Karpas-422 (cell line): ENCODE data around the gene LCN9. TPM values are rescaled to one million over a fixed set of nuclear protein-coding genes. Genes with fewer than 3 reads are reported as not detected.

ENCODE experiments used
- DNase-seq: peaks from one replicate; pipeline ENCODE4 v3.0.0-alpha.2; 2015
- H2AFZ ChIP-seq: fragments of 200-600 bp; sonication (generic); 2 replicates; pipeline ENCODE4 v1.6.1; 2014; ENCODE audit warnings: antibody characterized with exemption, low read length, mixed read lengths
- H3K27ac ChIP-seq: fragments of 200-600 bp; sonication (generic); 2 replicates; pipeline ENCODE4 v1.5.1; 2014; ENCODE audit warnings: mild to moderate bottlenecking, low read length, moderate library complexity
- H3K27me3 ChIP-seq: fragments of 200-600 bp; sonication (generic); 2 replicates; pipeline ENCODE4 v1.6.1; 2014; ENCODE audit warnings: low read length, mixed read lengths
- H3K36me3 ChIP-seq: fragments of 200-600 bp; sonication (generic); 2 replicates; pipeline ENCODE4 v1.6.1; 2014; ENCODE audit warnings: low read length, mixed read lengths; ENCODE audit not compliant: insufficient read depth
- H3K4me1 ChIP-seq: fragments of 200-600 bp; sonication (generic); 2 replicates; pipeline ENCODE4 v1.6.1; 2014; ENCODE audit warnings: mild to moderate bottlenecking, low read length, mixed read lengths
- H3K4me2 ChIP-seq: fragments of 200-600 bp; sonication (generic); 2 replicates; pipeline ENCODE4 v1.6.1; 2014; ENCODE audit warnings: low read length, low read depth, mild to moderate bottlenecking; ENCODE audit not compliant: poor library complexity, severe bottlenecking
- H3K4me3 ChIP-seq: fragments of 200-600 bp; sonication (generic); 2 replicates; pipeline ENCODE4 v1.5.1; 2014; ENCODE audit warnings: mild to moderate bottlenecking, antibody characterized with exemption, low read length, mixed read lengths
- H3K79me2 ChIP-seq: fragments of 200-600 bp; sonication (generic); 2 replicates; pipeline ENCODE4 v1.6.1; 2014; ENCODE audit warnings: mild to moderate bottlenecking, low read length, mixed read lengths
- H3K9ac ChIP-seq: fragments of 200-600 bp; sonication (generic); 2 replicates; pipeline ENCODE4 v1.6.0; 2014; ENCODE audit warnings: low read length
- H3K9me2 ChIP-seq: fragments of 200-600 bp; sonication (generic), shearing (Covaris generic); replicated peaks from 2 replicates; pipeline ENCODE4 v1.6.0; 2014; ENCODE audit warnings: mild to moderate bottlenecking, low read length, moderate library complexity; ENCODE audit not compliant: insufficient read depth
- H3K9me3 ChIP-seq: fragments of 300-700, 200-600 bp; sonication (generic); 2 replicates; pipeline ENCODE4 v1.6.1; 2014; ENCODE audit warnings: low read length, mixed read lengths
- H4K20me1 ChIP-seq: fragments of 200-600 bp; sonication (generic); 2 replicates; pipeline ENCODE4 v1.6.1; 2014; ENCODE audit warnings: mild to moderate bottlenecking, antibody characterized with exemption, low read length, low read depth; ENCODE audit not compliant: insufficient read depth
- total RNA-seq: library from RNA; depleted of rRNA; stranded (reverse); fragments of >200 nt; shearing (Covaris generic); gene quantifications from 2 replicates; pipeline ENCODE4 v1.2.3, GENCODE V29; 2014; ENCODE audit warnings: low replicate concordance

The LCN9 gene
- total RNA-seq, 1 experiment from 2014 or later = not detected

DNA sequence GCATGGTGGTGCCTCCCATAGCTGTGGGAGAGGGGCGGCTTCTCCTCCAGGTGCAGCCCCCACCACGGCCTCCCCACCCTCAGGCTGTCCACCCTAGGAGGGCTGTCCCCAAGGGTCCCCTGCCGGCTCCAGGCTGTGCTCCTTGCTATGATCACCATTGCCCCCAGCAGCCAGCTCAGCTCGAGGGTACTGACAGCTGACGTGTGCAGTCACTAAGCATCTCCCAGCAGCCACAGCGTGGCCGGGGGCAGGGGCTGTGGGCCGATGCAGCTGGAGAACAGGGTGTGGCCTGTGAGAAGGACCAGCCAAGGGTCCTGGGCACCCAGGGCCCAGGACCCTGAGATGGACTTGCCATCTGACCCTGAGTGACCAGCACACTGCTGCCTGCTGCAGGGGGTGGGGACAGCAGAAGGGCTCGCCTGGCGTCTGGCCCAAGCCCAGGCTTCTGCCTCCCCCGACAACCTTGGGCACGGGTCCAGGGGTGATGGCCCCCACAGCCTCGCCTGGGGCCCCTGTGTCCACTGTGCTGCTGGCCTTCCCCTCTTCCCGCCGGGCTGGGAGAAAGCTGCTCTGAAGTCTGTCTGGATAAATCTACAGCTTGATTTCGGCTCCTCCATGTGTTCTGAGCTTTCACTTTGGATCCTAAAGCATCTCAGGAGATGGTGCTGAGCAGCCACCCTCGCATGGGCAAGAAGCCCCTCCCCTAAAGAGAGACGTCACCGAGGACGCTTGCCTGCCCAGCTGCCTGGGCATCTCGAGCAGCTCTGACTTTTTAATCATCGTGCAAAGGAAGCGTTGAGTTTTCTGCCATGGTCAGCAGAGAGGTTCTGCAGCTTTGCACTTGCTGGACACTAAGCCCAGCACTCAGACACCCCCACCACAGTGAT lies 44.4 kb downstream of the LCN9 start:
- Histone ChIP-seq H3K4me1 (no peaks in the 10 kb centered on the region), H3K9me3 (no peaks in the 10 kb centered on the region), H3K27me3 (no peaks in the 10 kb centered on the region), H3K9me2 (no peaks in the 10 kb centered on the region), H2AFZ (no peak overlapping the region), H3K4me3 (no peak overlapping the region), H3K27ac (no peak overlapping the region), H3K4me2 (no peak overlapping the region), H4K20me1 (no peaks in the 10 kb centered on the region), H3K36me3 (no peaks in the 10 kb centered on the region), H3K9ac (no peak overlapping the region), H3K79me2 (no peaks in the 10 kb centered on the region)
- DNase-seq = no peak

- H3K4me1 ChIP-seq = peaks cover 3% of the 10 kb centered on the region; the same call in 1 of the 2 replicates
- no peak for DNase-seq
- no peak overlapping the region for H3K9ac ChIP-seq
- H3K9me3 ChIP-seq = no peaks in the 10 kb centered on the region
- no peaks in the 10 kb centered on the region for H3K9me2 ChIP-seq
- no peak overlapping the region for H2AFZ ChIP-seq
- H4K20me1 ChIP-seq = no peaks in the 10 kb centered on the region
- H3K4me3 ChIP-seq = no peak overlapping the region
- H3K4me2 ChIP-seq = no peak overlapping the region
- no peaks in the 10 kb centered on the region for H3K36me3 ChIP-seq
- H3K79me2 ChIP-seq = no peaks in the 10 kb centered on the region
- H3K27ac ChIP-seq = no peak overlapping the region
- no peaks in the 10 kb centered on the region for H3K27me3 ChIP-seq
Measured at GRCh38 chr9:135708164-135708563, 45.1 kb downstream of the LCN9 start.

- no peak overlapping the region for H2AFZ ChIP-seq
- H3K9ac ChIP-seq = no peak overlapping the region
- H3K4me1 ChIP-seq = peaks cover 3% of the 10 kb centered on the region; the same call in 1 of the 2 replicates
- no peaks in the 10 kb centered on the region for H3K9me2 ChIP-seq
- no peak overlapping the region for H3K4me2 ChIP-seq
- no peaks in the 10 kb centered on the region for H3K36me3 ChIP-seq
- H3K79me2 ChIP-seq = no peaks in the 10 kb centered on the region
- no peak overlapping the region for H3K4me3 ChIP-seq
- no peaks in the 10 kb centered on the region for H3K9me3 ChIP-seq
- no peak for DNase-seq
- no peaks in the 10 kb centered on the region for H4K20me1 ChIP-seq
- no peak overlapping the region for H3K27ac ChIP-seq
- H3K27me3 ChIP-seq = no peaks in the 10 kb centered on the region
Measured at GRCh38 chr9:135711391-135711790, 48.3 kb downstream of the LCN9 start.

GRCh38 chr9:135711881-135712280 lies 48.8 kb downstream of the LCN9 start:
- no peak overlapping the region for H3K4me2 ChIP-seq
- H3K9me3 ChIP-seq = no peaks in the 10 kb centered on the region
- no peaks in the 10 kb centered on the region for H4K20me1 ChIP-seq
- no peaks in the 10 kb centered on the region for H3K36me3 ChIP-seq
- H3K79me2 ChIP-seq = no peaks in the 10 kb centered on the region
- H3K27ac ChIP-seq = no peak overlapping the region
- peaks cover 3% of the 10 kb centered on the region; the same call in 1 of the 2 replicates for H3K4me1 ChIP-seq
- no peak overlapping the region for H3K9ac ChIP-seq
- no peak for DNase-seq
- no peak overlapping the region for H3K4me3 ChIP-seq
- H3K9me2 ChIP-seq = no peaks in the 10 kb centered on the region
- no peaks in the 10 kb centered on the region for H3K27me3 ChIP-seq
- H2AFZ ChIP-seq = no peak overlapping the region

GRCh38 chr9:135712613-135713295 lies 49.6 kb downstream of the LCN9 start:
- no peaks in the 10 kb centered on the region for H3K27me3 ChIP-seq
- no peak overlapping the region for H3K9ac ChIP-seq
- H3K27ac ChIP-seq = no peak overlapping the region

DNA sequence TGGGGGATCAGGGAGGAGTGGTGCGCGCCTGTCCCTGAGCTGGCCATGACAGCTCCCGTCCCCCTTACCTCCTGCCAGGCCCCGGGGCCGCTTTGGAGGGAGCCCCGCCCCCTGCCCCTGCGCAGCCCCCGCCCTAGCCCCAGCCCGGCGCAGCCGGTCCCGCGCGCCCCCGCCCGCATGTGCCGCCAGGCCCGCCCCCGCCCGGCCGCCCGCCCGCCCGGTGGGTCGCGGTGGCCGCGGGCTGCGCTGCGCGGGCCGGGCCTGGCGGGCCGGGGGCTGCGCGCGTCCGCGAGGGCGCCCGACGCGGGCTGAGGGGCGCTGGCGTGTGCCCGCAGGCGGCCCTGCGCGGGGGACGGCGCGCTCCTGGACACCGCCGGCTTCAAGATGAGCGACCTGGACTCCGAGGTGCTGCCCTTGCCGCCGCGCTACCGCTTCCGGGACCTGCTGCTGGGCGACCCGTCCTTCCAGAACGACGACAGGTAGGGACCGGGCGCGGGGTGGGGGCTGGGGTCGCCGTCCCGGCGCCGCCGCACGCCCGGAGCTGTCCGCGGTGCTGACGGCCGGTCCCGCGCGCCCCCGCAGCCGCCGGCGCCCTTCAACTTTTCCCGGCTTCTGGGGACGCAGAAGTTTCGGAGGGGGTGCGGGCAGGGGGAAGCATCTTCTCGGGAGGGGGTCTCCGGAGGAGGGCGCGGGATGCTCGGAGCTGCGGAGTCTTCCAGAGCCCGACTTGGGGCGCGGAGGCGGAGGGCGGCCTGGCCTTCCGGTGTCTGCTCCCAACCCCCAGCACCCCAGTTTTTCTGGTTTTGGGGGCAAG lies 51.3 kb downstream of the LCN9 start:
- Histone ChIP-seq H4K20me1 (no peaks in the 10 kb centered on the region), H3K36me3 (no peaks in the 10 kb centered on the region), H3K4me2 (no peak overlapping the region), H3K79me2 (no peaks in the 10 kb centered on the region), H3K9ac (no peak overlapping the region), H3K9me2 (no peaks in the 10 kb centered on the region), H3K9me3 (no peaks in the 10 kb centered on the region), H3K4me1 (peaks cover 3% of the 10 kb centered on the region; the same call in 1 of the 2 replicates), H2AFZ (no peak overlapping the region), H3K4me3 (no peak overlapping the region), H3K27ac (no peak overlapping the region), H3K27me3 (no peaks in the 10 kb centered on the region)
- no peak for DNase-seq

More at GRCh38 chr9:135712613-135713295, 49.6 kb downstream of the LCN9 start:
- Histone ChIP-seq H3K9me2 (no peaks in the 10 kb centered on the region), H2AFZ (no peak overlapping the region), H4K20me1 (no peaks in the 10 kb centered on the region), H3K4me3 (no peak overlapping the region), H3K4me1 (peaks cover 3% of the 10 kb centered on the region; the same call in 1 of the 2 replicates), H3K36me3 (no peaks in the 10 kb centered on the region), H3K79me2 (no peaks in the 10 kb centered on the region), H3K9me3 (no peaks in the 10 kb centered on the region), H3K4me2 (no peak overlapping the region)
- no peak for DNase-seq

GRCh38 chr9:135715056-135715595 lies 52.0 kb downstream of the LCN9 start:
- H3K27me3 ChIP-seq = no peaks in the 10 kb centered on the region
- H4K20me1 ChIP-seq = no peaks in the 10 kb centered on the region
- no peak overlapping the region for H3K9ac ChIP-seq
- no peaks in the 10 kb centered on the region for H3K36me3 ChIP-seq
- no peaks in the 10 kb centered on the region for H3K9me2 ChIP-seq
- H3K4me1 ChIP-seq = peaks cover 3% of the 10 kb centered on the region; the same call in 1 of the 2 replicates
- no peak overlapping the region for H3K27ac ChIP-seq
- no peak overlapping the region for H2AFZ ChIP-seq
- no peaks in the 10 kb centered on the region for H3K79me2 ChIP-seq
- no peaks in the 10 kb centered on the region for H3K9me3 ChIP-seq
- no peak overlapping the region for H3K4me2 ChIP-seq
- no peak for DNase-seq
- no peak overlapping the region for H3K4me3 ChIP-seq
